WI38 (cell line): Measurements from ENCODE around the gene RPUSD1.

ENCODE experiments used
- H3K4me3 ChIP-seq: 2 replicates; pipeline ENCODE4 v1.5.1; 2011; ENCODE audit warnings: low read depth, mild to moderate bottlenecking, control low read depth, low read length
- CTCF ChIP-seq: IDR thresholded peaks from 2 replicates; pipeline ENCODE4 v1.5.1; 2012; ENCODE audit warnings: low read depth, mild to moderate bottlenecking, control low read depth, low read length

Gene RPUSD1

GRCh38 chr16:801584-802363 lies 13.6 kb upstream of the RPUSD1 start:
- TF ChIP-seq CTCF = no peak

GRCh38 chr16:800834-801511 lies 12.8 kb upstream of the RPUSD1 start:
- H3K4me3 ChIP-seq = no peak overlapping the region
- no peak for TF ChIP-seq CTCF

More at GRCh38 chr16:801584-802363, 13.6 kb upstream of the RPUSD1 start:
- no peak overlapping the region for H3K4me3 ChIP-seq

GRCh38 chr16:799948-800833 lies 12.0 kb upstream of the RPUSD1 start, which contains the start of gene GNG13:
Gene GNG13, minus strand, starts transcription at chr16:800734. Its CDS starts 1,657 bp downstream, at chr16:799077.
- H3K4me3 ChIP-seq = no peak within 1 kb of the TSS
- no peak for TF ChIP-seq CTCF

- TF ChIP-seq CTCF = no peak
- no peak overlapping the region for H3K4me3 ChIP-seq
Observed at GRCh38 chr16:799111-799947, 11.1 kb upstream of the RPUSD1 start.

- H3K4me3 ChIP-seq = no peak overlapping the region
- TF ChIP-seq CTCF = no peak
Observed at GRCh38 chr16:798666-799065, 10.5 kb upstream of the RPUSD1 start.

- TF ChIP-seq CTCF = no peak
- H3K4me3 ChIP-seq = no peak overlapping the region
Observed at GRCh38 chr16:797686-798085, 9.5 kb upstream of the RPUSD1 start.
